Left renal pelvis (tissue), 4 donors: Measurements from ENCODE around the gene KIAA1217. TPM values are rescaled to one million over a fixed set of nuclear protein-coding genes. Genes with fewer than 3 reads are reported as not detected.

Experiments used
- DNase-seq, 4 donors: peaks; one replicate each; pipeline ENCODE4 v3.0.0-alpha.2; 2013; ENCODE audit warnings: low read depth in 4 of 4, low spot score in 3 of 4
- polyA plus RNA-seq, 4 donors: library from polyadenylated mRNA; unstranded; fragments of 120-200 nt; gene quantifications; one replicate each; pipeline ENCODE4 v1.2.1, GENCODE V29; 2013; ENCODE audit not compliant: insufficient read length in 4 of 4

KIAA1217 gene
- polyA plus RNA-seq, 4 donors = 84.5 to 137 (median 92.3) TPM

DNA sequence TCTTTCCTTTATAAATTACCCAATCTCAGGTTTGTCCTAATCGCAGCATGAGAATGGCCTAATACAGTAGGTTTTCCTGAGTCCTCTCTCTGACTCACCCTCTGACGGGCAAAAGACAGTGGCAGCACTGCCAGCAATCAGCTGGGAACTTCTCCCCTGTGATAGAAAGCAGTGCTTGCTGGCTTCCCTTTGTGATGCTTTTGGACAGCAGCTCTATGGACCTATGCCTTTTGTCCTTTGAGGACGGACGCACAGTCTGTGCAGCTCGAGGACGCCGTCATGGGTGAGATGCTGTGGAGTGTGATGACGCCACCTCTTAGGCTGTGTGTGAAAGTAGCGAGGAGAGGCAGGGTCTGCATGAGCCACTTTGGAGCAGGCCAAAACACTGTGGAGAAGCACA lies 68.8 kb downstream of the KIAA1217 start:
- no peak for DNase-seq

- DNase-seq = no peak
These were observed 69.4 kb downstream of the KIAA1217 start for GRCh38 chr10:24278176-24278889.

GRCh38 chr10:24279166-24279565 lies 70.2 kb downstream of the KIAA1217 start:
- DNase-seq = no peak

DNA sequence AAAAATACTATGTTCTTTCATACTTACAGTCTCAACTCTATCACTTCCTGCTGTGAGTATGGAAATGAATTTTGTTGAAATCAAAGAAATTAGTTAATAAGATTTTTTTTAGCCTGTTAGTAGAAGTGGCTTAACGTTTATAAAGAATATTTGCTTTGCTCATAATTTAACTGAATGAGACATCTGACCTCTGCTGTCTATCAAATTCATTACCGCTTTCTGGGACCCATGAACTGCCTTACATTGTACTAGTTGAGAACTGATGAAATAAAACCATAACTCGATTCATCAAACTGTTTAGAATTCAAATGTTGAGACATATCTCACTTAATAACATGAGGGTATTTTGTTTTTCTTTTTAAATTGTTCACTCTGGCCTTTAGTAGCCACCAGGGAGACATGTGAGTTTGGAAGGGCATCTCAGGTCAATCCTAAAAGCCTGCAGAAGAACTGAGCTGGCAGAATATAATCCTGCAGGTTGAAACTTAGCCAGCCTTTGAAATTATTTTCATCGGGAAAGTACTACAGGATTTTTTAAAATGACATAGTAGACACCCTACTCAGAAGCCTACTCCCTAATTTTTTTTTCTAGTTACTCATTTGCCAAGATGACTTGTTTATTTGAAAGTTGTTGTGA lies 78.7 kb downstream of the KIAA1217 start:
- DNase-seq = no peak

GRCh38 chr10:24288581-24288980 lies 79.6 kb downstream of the KIAA1217 start:
- DNase-seq = no peak

DNA sequence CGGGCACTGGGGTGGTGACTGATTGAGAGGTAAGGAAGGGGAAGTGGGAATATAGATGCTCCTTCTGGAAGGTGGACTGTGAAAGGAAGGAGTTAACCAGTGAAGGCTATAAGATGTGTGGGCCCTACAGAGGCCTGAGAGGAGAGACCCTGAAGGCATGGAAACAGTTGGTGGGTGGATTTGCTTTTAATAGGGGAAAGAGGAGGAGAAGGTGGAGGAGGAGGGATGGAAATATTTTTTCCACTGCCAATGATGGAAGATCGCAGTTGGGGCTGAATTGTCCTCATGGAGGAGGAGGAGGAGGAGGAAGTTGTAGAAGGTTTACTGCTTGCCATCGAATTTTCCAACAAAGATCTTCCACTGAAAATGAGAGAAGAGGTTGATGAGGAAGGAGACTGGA lies 80.3 kb downstream of the KIAA1217 start:
- no peak for DNase-seq

DNA sequence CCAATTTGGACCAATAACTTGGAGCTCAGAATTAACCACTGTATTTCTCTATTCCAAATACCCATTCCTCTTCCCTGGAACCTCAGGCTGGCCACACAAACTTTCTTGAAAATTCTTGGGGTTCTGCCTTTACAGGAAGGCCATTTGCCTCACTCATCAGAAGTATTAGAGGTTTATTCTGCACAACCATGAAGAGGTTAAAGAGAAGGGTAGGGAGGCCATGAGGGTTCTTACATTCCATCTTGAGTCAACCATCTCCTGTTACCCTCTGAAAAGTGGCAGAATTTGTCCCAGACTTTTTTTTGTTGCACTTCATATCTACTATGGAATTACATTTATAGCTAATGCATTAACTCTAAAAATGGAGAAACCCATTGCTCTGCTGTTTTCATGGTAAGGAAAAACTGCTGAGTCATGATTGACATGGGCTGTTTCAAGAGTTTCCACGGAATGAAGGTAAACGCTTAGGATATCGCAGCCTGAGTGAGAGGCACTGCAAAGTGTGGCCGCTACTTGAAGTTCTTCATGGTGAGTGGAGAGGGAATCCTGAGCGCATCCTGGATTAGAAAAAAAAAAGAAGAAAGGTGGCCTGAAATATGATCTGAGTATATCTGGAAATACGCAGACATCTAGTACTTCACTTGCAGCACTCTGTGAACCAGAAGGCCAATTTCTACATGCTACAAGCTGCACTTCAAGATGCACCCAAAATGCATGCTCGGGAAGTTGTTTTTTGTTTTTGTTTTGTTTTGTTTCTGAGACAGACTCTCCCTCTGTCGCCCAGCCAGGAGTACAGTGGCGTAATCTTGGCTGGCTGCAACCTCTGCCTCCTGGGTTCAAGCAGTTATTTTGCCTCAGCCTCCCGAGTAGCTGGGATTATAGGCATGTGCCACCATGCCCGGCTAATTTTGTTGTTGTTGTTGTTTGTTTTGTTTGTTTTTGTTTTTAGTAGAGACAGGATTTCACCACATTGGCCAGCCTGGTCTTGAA lies 83.7 kb downstream of the KIAA1217 start:
- DNase-seq = no peak

DNA sequence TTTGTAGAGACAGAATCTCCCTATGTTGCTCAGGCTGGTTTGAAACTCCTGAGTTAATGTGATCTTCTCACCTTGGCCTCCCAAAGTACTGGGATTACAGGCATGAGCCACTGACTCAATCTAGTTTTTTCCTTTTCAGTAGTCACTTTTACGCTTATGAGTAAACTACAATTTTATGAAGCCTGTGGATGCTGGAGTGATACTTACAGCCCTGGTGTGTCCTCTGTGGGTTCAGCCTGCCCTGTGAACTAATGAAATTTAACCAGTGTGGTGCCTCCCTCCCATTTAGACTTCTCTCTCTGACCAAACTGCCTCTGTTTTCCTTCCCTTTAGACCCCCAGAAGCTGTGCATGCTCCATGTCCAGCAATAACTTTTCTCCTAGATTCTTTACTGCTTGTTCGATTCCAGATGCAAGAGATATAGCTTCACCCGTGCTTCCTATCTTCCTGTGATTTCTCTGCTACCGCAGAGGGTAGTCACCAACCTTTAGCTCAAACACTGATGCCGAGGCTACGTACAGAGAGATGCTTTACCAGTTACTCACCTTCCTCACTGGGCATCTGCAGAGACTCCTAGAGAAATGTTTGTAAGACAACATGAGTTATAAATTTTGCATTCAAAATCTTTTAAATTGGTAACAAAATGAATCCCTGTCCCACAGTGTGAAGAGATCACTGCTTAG lies 90.8 kb downstream of the KIAA1217 start:
- no peak for DNase-seq

- no peak for DNase-seq
These were observed 94.8 kb downstream of the KIAA1217 start for GRCh38 chr10:24303522-24304310.

DNA sequence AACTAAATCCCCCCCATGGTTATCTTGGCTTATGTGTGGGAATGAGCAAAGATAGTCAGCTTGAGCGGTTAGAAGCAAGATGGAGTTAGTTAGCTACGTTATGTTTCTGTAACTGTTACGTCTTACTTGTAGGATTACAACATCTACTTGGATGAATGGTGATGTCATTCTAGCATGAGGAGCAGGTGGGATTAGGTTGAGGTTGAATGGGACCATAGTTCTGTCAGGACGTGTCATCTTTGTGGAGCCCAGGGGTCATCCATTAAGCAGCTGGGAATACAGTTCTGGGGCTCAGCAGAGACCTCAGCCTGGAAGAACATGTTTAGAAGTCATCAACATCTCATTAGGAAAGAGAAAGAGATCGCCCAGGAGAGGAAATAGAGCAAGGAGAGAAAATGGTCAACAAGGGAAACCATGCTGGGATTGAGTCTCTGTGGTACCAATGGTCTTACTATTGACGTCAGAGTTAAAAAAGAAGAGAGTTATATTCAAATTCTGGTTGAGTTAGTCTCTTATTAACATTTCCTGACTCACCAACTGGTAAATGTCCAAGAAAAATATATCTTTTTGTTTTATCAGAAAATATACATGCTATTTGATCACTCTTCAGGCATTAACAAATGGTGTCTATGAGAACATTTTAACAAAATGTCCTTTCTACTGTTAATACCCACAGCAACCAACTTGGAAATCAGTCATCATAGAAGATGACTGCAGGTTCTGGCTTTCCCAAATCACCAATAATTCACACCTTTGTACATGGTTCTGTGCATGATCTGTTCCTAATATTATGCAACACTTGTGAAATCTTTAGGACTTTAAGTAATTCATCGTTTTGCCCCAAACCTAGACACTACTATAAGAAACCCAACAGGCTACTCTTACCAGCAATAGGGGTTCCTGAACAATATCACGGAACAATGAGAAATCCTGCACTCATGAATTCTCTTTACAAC lies 96.9 kb downstream of the KIAA1217 start:
- no peak for DNase-seq

DNA sequence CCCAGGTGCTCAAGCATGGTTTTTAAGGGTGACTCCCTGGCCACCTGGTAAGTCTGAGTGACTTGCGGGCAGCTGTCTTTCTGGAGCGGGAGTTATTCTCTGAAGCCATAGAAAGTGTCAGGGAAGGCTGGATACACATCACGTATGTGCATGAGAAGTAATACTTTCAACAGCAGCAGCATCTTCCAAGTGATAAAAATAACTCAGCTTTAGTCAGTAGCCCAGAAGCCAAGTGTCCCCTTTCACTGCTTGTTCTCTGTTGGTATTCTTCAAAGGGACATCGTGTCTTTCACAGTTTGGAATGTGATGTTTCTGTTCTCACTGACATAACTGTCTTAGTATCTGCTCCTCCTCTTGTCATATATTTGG lies 97.6 kb downstream of the KIAA1217 start:
- no peak for DNase-seq

- DNase-seq = no peak
These were observed 98.2 kb downstream of the KIAA1217 start for GRCh38 chr10:24307116-24307515.

GRCh38 chr10:24307696-24308485 lies 99.0 kb downstream of the KIAA1217 start:
- no peak for DNase-seq

- DNase-seq = no peak
These were observed 101.2 kb downstream of the KIAA1217 start for GRCh38 chr10:24310104-24310503.

DNA sequence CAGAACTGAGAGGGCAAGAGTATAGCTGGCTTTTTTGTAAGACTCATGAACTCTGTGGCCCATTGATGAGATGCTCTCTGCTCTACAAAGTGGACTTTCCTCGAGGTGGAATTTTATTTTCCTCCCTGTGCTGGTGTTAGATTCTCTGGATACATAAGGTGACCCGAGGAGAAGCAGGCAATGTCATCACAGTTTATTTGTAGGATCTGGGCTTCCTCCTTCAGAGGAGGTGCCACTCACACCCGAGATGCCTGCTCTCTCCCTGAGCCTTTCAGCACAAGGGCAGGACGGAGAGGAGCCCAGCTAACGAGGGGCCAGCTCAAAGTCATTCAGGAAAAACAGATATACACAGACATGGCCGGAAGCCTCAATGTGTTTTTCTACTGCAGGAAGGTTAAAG lies 103.0 kb downstream of the KIAA1217 start:
- DNase-seq = no peak

DNA sequence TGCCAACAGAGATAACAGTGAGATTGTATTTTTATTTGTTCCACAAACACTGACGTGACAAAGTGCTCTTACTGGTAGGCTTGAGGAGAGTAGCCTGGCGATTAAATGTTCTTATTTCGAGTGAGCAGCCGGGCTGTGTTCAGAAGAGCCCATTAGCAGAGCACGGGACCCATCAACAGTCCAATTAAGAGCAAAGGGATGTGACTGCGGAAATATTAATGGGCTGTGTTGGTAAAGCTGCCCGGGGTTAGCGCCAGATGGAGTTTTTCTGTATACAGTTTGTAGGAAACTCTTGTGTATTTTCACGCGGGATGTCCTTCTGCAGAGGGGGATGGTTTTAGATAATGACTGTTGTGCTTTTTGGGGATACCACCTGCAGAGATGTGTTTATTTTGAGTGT lies 104.3 kb downstream of the KIAA1217 start:
- no peak for DNase-seq

DNA sequence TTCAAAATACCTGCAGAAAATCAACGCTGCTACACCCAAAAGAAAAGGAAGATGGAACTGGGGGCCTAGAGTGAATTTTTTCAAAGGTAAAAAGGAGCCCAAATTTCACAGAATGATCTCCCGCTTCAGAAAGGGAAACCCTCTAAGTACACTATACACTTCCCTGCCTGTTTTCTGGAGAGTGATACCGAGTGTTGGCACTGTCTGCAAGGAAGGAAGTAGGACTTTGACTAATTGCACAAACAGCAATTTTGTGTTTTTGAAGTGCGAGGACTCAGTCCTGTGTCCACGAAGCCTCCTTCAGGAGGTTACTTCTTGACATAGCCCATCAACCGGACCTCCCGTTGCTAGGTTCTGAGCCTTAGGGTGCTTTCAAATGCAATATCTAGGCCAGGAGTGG lies 106.3 kb downstream of the KIAA1217 start:
- DNase-seq = no peak

- no peak for DNase-seq
These were observed 109.6 kb downstream of the KIAA1217 start for GRCh38 chr10:24318517-24318916.
